ENCODE results near the gene TMEM72. TPM values are rescaled to one million over a fixed set of nuclear protein-coding genes. Genes with fewer than 3 reads are reported as not detected.

The TMEM72 gene
- total and polyA plus RNA-seq, 2 of the 13 experiments (the other 11 are each of a cell fraction or from before 2014, with no cell fraction given) = 0.04 TPM; not detected in 1

DNA sequence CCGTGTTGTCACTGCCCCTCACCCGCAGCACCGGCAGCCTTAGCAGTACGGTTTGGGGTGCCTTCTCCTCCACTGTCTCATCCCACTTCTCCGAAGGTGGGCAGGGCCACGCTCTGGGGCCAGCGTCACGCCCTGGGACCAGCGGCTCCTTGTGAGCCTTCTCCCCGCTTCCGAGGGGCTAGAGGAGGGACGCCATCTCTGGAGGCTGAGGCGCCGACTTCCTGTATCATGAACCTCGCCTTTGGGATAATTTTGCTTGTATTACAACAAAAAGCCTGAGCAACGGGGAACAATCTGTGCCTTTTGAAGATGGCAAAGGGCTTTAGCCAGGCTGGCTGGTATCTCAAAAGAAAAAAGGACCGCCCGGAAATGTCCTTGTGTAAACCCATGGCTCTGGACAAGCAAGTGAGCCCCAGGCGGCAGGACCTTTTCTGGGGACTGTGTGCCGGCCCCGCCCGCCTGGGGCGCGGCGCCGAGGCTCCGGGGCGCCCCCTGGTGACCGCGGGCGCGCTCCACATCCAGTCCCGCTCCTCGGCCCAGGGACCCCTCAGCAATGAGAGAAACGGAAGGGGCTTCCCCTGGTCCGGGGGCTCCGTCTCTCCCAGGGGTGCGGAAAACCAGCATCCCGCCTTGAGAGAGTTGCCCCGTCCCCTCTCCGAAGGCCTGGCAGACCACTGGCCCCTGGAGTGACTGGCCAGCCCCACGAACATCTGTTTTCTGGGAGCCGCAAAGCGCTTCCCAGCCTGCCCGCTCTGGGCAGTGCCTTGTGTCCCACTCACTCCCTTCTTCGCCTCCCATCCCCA is 63.7 kb downstream of the TMEM72 start (continued):
- TF ChIP-seq, protein P1, sequence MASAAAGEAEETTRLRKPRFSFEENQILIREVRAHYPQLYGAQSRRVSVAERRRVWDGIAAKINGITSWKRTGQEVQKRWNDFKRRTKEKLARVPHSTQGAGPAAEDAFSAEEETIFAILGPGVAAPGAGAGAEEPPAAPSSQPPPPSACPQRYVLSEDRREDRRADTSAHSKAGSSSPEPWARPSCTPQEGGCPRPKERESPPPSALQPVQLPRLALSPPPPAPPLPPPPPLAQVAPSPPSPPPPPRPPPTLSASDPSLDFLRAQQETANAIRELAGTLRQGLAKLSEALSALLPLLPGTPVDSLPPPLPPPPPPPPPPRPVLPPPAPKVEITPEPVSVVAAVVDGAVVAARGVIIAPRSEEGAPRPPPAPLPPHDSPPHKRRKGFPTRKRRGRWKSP (CRISPR knock-in tag; IDR thresholded peaks at IDR 0.05) = no peak; the same call in 1 of the 2 replicates
- no peak for TF ChIP-seq ZNF101 (CRISPR knock-in tag; IDR thresholded peaks at IDR 0.05; ENCODE audit: borderline replicate concordance, low read depth)
- TF ChIP-seq TFDP1 (CRISPR knock-in tag; IDR thresholded peaks at IDR 0.05; ENCODE audit: borderline replicate concordance) = peak; percentile 42; the same call in 1 of the 2 replicates
- TF ChIP-seq MLXIP (CRISPR knock-in tag; IDR thresholded peaks at IDR 0.05; ENCODE audit: borderline replicate concordance) = no peak
- TF ChIP-seq MED8 (CRISPR knock-in tag; IDR thresholded peaks at IDR 0.05; ENCODE audit: insufficient replicate concordance) = peak; percentile 40
- 0 out of 2 replicates have a peak, but pooled peaks have one; percentile 13 for TF ChIP-seq E2F1 (CRISPR knock-in tag; IDR thresholded peaks at IDR 0.05)
- no peak for TF ChIP-seq SNAPC5 (CRISPR knock-in tag; IDR thresholded peaks at IDR 0.05; ENCODE audit: borderline replicate concordance)
- 0 out of 2 replicates have a peak, but pooled peaks have one; percentile 16 for TF ChIP-seq KAT8 (CRISPR knock-in tag; IDR thresholded peaks at IDR 0.05)
- TF ChIP-seq KLF6 (CRISPR knock-in tag; IDR thresholded peaks at IDR 0.05) = peak; percentile 60; the same call in 1 of the 2 replicates
- no peak for TF ChIP-seq HDAC6 (IDR thresholded peaks at IDR 0.05; ENCODE audit: low read depth, low read length)
- TF ChIP-seq THAP8 (CRISPR knock-in tag; IDR thresholded peaks at IDR 0.05; ENCODE audit: borderline replicate concordance) = no peak
- peak; percentile 89 for TF ChIP-seq PAF1 (CRISPR knock-in tag; IDR thresholded peaks at IDR 0.05)
- TF ChIP-seq ZNF768 (CRISPR knock-in tag; IDR thresholded peaks at IDR 0.05) = peak; percentile 29; the same call in 1 of the 2 replicates
- TF ChIP-seq, protein P2, sequence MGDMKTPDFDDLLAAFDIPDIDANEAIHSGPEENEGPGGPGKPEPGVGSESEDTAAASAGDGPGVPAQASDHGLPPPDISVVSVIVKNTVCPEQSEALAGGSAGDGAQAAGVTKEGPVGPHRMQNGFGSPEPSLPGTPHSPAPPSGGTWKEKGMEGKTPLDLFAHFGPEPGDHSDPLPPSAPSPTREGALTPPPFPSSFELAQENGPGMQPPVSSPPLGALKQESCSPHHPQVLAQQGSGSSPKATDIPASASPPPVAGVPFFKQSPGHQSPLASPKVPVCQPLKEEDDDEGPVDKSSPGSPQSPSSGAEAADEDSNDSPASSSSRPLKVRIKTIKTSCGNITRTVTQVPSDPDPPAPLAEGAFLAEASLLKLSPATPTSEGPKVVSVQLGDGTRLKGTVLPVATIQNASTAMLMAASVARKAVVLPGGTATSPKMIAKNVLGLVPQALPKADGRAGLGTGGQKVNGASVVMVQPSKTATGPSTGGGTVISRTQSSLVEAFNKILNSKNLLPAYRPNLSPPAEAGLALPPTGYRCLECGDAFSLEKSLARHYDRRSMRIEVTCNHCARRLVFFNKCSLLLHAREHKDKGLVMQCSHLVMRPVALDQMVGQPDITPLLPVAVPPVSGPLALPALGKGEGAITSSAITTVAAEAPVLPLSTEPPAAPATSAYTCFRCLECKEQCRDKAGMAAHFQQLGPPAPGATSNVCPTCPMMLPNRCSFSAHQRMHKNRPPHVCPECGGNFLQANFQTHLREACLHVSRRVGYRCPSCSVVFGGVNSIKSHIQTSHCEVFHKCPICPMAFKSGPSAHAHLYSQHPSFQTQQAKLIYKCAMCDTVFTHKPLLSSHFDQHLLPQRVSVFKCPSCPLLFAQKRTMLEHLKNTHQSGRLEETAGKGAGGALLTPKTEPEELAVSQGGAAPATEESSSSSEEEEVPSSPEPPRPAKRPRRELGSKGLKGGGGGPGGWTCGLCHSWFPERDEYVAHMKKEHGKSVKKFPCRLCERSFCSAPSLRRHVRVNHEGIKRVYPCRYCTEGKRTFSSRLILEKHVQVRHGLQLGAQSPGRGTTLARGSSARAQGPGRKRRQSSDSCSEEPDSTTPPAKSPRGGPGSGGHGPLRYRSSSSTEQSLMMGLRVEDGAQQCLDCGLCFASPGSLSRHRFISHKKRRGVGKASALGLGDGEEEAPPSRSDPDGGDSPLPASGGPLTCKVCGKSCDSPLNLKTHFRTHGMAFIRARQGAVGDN (CRISPR knock-in tag; IDR thresholded peaks at IDR 0.05) = peak; percentile 79
- peak; percentile 47; the same call in 1 of the 2 replicates for TF ChIP-seq IRF2 (CRISPR knock-in tag; IDR thresholded peaks at IDR 0.05)
- TF ChIP-seq SCMH1 (CRISPR knock-in tag; IDR thresholded peaks at IDR 0.05; ENCODE audit: borderline replicate concordance) = no peak
